Omental fat pad (tissue), 4 donors: ENCODE measurements around the gene VAPB. TPM values are rescaled to one million over a fixed set of nuclear protein-coding genes. Genes with fewer than 3 reads are reported as not detected.

ENCODE experiments used
- ATAC-seq: fragments of 150-250 bp; one replicate; pipeline ENCODE4 v1.9.1; 2016; ENCODE audit warnings: mild to moderate bottlenecking, moderate library complexity; ENCODE audit not compliant: low FRiP score
- DNase-seq: peaks from one replicate; pipeline ENCODE4 v3.0.0-alpha.2; 2019; ENCODE audit warnings: low spot score
- CTCF ChIP-seq, 3 donors: fragments of 450-650 bp; IDR thresholded peaks; one replicate each; pipeline ENCODE4 v1.5.1; 2016 to 2017; ENCODE audit warnings: antibody characterized with exemption in 3 of 3, mild to moderate bottlenecking in 3 of 3, moderate library complexity in 2 of 3
- total RNA-seq, 4 donors: library from RNA; depleted of rRNA; stranded (reverse); fragments of >200 nt; gene quantifications; one replicate each; pipeline ENCODE4 v1.1.0, GENCODE V29; 2016

VAPB gene
- total RNA-seq, 4 donors from 2014 or later: 21.4 to 26.8 (median 23.6) TPM

DNA sequence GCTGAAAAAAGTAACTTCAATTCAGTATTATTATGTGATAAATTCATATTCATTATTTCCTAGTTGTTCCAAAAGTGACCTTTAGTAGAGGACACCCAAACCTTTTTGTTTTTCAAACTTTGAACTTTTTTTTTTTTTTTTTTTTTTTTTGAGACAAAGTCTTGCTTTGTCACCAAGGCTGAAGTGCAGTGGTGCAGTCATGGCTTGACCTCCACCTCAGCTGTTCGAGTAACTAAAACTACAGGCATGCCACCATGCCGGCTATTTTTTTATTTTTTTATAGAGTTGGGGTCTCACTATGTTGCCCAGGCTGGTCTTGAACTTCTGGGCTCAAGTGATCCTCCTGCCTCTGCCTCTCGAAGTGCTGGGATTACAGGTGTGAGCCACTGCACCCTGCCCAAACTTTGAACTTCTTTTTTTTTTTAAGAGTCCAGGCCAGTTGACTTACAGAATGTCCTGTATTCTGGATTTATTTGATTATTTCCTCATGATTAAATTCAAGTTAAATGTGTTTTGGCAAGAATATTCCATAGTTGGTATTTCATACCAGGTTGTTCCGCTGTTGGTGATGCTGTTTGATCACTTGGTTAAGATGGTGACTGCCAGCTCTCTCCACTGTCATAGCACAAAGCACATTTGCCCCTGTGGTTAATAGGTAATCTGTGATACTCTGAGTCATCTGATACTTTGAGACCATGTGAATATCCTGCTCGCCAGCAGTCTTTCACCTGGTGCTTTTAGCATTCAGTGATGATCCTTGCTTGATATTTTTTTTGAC is 48.0 kb downstream of the VAPB start:
- no peak for DNase-seq
- no peak for ATAC-seq
- TF ChIP-seq CTCF (IDR thresholded peaks at IDR 0.05): no peak

DNA sequence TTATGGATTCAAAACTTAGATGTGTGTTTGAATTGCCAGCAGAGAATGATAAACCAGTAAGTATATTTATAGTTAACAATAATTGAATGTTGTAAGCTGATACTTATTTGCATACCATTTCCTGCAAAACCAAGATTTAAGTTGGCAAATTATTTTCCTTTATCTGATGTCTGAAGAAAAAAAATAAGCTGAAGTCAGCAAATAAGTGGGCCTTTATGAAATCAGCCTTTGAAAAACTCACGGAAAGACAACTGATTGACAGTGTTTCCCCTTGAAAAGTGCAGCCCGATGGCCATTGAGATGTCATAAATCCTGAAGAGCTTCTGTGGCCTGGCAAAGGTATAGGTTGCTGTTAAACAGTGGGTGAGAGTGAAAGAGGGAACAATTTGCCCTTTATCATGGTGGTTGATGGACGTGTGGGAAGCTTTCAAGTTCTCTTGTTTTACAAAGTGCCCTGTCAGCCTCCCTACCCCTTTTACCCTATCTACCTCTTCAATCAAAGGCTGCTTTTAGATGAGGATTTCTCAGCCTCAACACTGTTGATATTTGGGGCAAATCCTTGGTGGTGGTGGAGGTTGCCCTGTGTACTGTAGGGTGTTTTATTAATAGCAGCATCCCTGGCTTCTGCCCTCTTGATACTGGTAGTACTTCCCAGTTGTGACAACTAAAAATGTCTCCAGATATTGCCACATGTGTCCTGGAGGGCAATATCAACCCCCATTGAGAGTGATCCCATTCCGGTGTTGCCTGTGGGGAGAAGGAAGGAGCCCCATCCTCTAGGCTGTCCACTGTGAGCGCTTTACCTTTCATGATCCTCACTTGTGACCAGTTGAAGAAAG is 50.2 kb downstream of the VAPB start:
- no peak for TF ChIP-seq CTCF (IDR thresholded peaks at IDR 0.05)
- no peak for ATAC-seq
- DNase-seq: no peak

DNA sequence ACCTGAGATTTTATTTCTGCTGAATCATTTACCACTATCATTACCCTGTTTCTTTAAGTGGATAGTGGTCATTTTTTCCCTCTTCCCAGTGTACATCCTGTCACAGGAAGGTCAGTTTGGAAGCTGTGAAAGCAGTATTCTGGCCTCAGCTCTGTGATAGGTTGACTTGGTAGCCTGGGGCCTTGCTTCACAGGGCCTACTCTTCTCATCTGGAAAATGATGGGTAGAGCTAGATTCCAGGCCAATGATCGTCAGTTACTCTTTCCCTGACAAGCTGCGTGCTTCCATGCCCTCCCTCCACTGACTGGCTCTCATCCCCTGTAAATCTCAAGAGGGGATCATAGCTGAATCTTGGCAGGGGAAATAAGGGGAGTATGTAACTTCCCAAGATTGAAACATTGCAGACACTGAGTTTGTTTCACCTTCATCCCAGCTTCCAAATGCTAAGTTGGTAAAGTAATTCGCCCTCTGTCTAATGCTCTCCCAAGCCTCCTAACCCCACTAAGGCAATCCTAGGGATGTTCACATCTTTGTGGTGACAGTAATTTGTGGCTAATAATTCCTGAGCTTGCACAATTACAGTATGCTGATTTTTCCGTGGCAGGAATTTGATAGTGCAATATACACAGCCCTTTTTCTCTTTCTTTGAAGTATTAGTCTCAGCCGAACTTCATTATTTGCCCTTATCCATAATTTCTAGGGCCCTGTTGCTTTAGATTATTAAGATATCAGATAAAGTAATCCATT is 51.2 kb downstream of the VAPB start:
- TF ChIP-seq CTCF (IDR thresholded peaks at IDR 0.05): no peak
- no peak for DNase-seq
- peak; percentile 39 for ATAC-seq

DNA sequence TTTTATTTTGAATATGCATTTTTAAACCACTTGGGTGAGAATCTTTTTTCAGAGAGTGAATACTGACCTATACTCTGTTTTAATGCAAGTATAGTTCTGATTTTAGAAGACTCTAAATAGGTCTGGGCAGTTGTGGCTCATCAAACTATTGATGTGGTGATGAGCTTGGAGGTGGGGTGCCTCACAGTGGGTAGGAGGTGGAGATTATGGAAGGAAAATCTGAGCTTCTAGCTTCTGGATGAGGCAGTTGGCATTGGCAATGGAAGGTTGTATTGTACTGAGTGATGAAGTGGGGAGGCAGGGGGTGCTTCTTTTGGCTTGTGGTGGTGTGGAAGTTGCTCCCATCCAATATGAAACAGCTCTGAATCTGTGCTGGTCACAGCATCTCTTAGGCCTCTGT is 52.7 kb downstream of the VAPB start:
- DNase-seq: no peak
- no peak for TF ChIP-seq CTCF (IDR thresholded peaks at IDR 0.05)
- no peak for ATAC-seq

DNA sequence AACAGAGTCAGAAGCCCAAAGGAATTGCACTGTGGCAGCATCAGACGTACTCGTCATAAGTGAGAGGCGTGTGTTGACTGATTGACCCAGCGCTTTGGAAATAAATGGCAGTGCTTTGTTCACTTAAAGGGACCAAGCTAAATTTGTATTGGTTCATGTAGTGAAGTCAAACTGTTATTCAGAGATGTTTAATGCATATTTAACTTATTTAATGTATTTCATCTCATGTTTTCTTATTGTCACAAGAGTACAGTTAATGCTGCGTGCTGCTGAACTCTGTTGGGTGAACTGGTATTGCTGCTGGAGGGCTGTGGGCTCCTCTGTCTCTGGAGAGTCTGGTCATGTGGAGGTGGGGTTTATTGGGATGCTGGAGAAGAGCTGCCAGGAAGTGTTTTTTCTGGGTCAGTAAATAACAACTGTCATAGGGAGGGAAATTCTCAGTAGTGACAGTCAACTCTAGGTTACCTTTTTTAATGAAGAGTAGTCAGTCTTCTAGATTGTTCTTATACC is 55.8 kb downstream of the VAPB start:
- no peak for TF ChIP-seq CTCF (IDR thresholded peaks at IDR 0.05)
- DNase-seq (no peak), ATAC-seq (no peak)

DNA sequence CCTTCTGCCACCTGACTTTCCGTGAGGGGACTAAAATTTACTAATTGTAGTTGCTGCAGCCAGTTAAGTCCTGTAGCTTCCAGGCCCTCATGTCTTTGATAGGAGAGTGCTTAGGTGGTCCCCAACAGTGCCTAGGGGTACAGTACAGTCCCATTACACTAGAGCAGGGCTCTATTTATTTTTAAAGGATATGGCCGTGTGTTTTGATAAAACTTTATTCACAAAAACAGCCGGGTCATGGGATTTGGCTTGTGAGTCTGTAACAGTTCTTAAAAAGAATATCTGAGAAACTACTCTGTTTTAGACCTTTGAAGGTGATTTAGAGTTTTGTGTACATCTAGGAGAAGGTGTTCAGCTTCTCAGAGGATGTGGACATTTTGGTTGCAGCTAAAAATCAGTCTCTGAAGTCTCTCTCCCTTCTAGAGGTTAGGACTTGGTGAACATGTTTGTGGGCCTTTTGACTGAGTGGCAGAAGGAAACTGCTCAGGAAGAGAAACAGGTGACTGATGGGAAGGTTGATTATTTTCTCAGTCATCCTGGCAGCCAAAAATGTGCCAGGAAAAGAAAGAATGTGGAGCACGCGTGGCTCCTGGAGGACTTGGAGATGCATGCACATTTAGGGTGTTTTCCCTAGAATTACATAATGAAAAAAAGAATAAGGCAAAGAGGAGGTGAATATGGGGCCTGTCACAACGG is 57.4 kb downstream of the VAPB start:
- TF ChIP-seq CTCF (IDR thresholded peaks at IDR 0.05): no peak
- ATAC-seq: no peak
- DNase-seq: no peak
